ENCODE measurements around the gene KIF5B. TPM values are rescaled to one million over a fixed set of nuclear protein-coding genes. Genes with fewer than 3 reads are reported as not detected.

KIF5B gene
- total RNA-seq, 1 donor from 2014 or later, result 144 TPM

DNA sequence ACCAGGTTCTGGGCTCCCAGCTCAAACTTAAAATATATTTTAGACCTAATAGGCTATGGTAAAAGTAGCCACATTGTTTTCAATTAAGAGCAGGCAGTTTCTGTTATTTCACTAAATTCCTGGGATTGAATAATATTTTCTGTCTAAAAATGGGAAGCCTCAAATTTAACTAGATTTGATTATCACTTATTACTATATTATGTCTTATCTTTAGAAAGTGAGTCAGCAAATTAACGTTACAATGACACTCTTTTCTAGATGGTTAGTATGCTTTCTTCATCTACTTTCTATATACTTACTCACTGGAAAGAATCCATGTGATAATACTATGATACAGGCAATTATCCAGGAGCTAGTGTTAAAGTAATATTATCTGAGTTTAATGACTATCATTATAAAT, 27.5 kb downstream of the KIF5B start:
- Histone ChIP-seq H3K36me3 (peaks cover 83% of the 10 kb centered on the region), H3K4me1 (peaks cover 5% of the 10 kb centered on the region)
- intact Hi-C loops (cut with micrococcal nuclease), result no loop called here

DNA sequence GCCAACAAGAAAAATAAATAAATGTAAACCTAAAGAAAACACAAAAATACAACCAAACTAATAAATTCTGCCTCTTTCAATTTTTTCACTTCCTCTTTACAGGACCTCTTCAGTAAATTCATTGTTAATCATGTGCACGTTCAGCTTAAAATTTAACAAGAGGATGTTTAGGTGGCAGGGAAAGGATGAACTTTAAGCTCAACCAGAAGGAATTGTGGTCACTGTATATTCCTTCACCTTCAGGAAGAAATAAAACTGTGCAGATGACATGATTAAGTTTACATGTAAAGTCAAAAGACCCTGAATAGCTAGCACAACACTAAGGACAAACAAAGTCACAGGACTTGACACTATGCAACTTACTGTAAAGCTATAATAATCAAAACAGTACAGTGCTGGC, 33.0 kb downstream of the KIF5B start:
- DNase-seq, result no peak
- no peak overlapping the region for H3K27ac ChIP-seq (replicated peaks)
- intact Hi-C loops (cut with micrococcal nuclease), result no loop called here
- no peaks in the 10 kb centered on the region for H3K9me3 ChIP-seq (replicated peaks)
- H3K36me3 ChIP-seq, result peaks cover 83% of the 10 kb centered on the region
- no peaks in the 10 kb centered on the region for H3K27me3 ChIP-seq (ENCODE audit: low read depth)
- H3K4me1 ChIP-seq, result no peaks in the 10 kb centered on the region
- TF ChIP-seq, protein P1, sequence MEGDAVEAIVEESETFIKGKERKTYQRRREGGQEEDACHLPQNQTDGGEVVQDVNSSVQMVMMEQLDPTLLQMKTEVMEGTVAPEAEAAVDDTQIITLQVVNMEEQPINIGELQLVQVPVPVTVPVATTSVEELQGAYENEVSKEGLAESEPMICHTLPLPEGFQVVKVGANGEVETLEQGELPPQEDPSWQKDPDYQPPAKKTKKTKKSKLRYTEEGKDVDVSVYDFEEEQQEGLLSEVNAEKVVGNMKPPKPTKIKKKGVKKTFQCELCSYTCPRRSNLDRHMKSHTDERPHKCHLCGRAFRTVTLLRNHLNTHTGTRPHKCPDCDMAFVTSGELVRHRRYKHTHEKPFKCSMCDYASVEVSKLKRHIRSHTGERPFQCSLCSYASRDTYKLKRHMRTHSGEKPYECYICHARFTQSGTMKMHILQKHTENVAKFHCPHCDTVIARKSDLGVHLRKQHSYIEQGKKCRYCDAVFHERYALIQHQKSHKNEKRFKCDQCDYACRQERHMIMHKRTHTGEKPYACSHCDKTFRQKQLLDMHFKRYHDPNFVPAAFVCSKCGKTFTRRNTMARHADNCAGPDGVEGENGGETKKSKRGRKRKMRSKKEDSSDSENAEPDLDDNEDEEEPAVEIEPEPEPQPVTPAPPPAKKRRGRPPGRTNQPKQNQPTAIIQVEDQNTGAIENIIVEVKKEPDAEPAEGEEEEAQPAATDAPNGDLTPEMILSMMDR (IDR thresholded peaks at IDR 0.05; ENCODE audit: borderline replicate concordance), result no peak
- no peak overlapping the region for H3K4me3 ChIP-seq

More for the DNA sequence above, 27.5 kb downstream of the KIF5B start:
- H3K4me3 ChIP-seq, result no peak overlapping the region
- H3K27ac ChIP-seq (replicated peaks), result no peak overlapping the region
- TF ChIP-seq, protein P1 (IDR thresholded peaks at IDR 0.05; ENCODE audit: borderline replicate concordance), result no peak
- H3K9me3 ChIP-seq (replicated peaks), result no peaks in the 10 kb centered on the region
- no peaks in the 10 kb centered on the region for H3K27me3 ChIP-seq (ENCODE audit: low read depth)
- no peak for DNase-seq

DNA sequence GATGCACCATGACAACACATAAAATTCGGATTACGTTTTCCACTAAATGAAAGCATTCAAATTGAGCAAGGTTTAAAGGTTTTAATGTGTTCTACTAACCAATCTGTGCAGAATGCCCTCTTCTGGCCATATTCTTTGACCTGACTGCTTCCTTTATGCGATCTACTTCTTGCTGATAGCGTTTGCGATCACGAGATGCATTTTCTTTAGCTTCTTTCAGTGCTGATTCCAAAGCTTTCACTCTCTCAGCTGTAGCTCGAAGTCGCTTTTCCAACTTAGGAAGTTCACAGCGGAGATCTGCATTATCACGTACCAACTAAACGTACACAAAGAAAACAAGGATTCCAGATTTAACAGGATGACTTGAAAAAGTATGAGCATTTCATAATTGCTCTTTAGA, 39.2 kb downstream of the KIF5B start:
- Histone ChIP-seq H3K9me3 (replicated peaks) (no peaks in the 10 kb centered on the region), H3K4me3 (no peak overlapping the region), H3K4me1 (no peaks in the 10 kb centered on the region), H3K27me3 (ENCODE audit: low read depth) (no peaks in the 10 kb centered on the region), H3K27ac (replicated peaks) (no peak overlapping the region), H3K36me3 (peaks cover 95% of the 10 kb centered on the region)
- TF ChIP-seq, protein P1 (IDR thresholded peaks at IDR 0.05; ENCODE audit: borderline replicate concordance), result no peak
- intact Hi-C loops (cut with micrococcal nuclease), result no loop called here
- DNase-seq, result no peak

DNA sequence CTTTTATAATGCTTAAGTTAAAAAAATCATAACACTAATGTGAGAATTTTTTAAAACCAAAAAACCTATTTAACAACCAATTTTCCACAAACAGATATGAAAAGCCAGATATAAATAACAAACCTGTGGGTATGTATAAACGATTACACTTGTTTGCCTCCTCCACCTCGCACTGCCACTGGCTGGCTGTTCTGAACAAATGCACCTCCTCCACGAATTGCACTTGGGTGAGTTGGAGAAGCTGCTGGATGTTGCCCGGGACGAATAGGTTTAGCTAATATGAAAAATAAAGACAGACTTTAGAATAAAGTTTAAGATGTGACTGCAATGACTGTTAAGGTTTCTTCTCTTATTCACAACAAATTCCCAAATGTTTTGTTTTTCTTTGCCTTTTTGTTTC, 40.8 kb downstream of the KIF5B start:
- intact Hi-C loops (cut with micrococcal nuclease), result no loop called here
- peaks cover 95% of the 10 kb centered on the region for H3K36me3 ChIP-seq
- DNase-seq, result no peak
- H3K27me3 ChIP-seq (ENCODE audit: low read depth), result no peaks in the 10 kb centered on the region
- TF ChIP-seq, protein P1 (IDR thresholded peaks at IDR 0.05; ENCODE audit: borderline replicate concordance), result no peak
- H3K9me3 ChIP-seq (replicated peaks), result no peaks in the 10 kb centered on the region
- H3K4me3 ChIP-seq, result no peak overlapping the region
- H3K4me1 ChIP-seq, result no peaks in the 10 kb centered on the region
- H3K27ac ChIP-seq (replicated peaks), result no peak overlapping the region

DNA sequence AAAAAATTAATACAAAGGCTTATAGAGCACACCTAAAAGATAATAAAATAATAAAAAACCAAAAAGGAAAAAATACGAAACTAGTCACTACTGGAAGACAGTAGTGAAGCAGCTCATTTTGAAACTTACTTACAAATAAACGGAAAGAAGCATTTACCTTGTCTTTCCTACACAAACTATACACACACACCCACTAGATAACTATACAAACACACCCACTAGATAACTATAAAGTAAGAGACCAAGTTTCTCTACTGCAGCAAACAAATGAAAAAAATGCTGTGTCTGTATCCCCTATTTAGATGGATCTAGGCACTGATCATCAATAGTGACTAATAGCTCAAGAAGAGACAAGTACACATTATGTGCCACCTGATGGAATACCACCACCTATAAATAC, 49.2 kb downstream of the KIF5B start:
- H3K27me3 ChIP-seq (ENCODE audit: low read depth), result no peaks in the 10 kb centered on the region
- peaks cover 38% of the 10 kb centered on the region for H3K36me3 ChIP-seq
- H3K27ac ChIP-seq (replicated peaks), result no peak overlapping the region
- H3K9me3 ChIP-seq (replicated peaks), result no peaks in the 10 kb centered on the region
- no peak overlapping the region for H3K4me3 ChIP-seq
- TF ChIP-seq, protein P1 (IDR thresholded peaks at IDR 0.05; ENCODE audit: borderline replicate concordance), result no peak
- intact Hi-C loops (cut with micrococcal nuclease), result loop anchor here (5.0 kb wide), 1 partner anchor 145 kb away; no protein-coding TSS in a partner anchor
- no peak for DNase-seq
- peaks cover 22% of the 10 kb centered on the region for H3K4me1 ChIP-seq

Data from left ventricle myocardium inferior (tissue), 1 donor.